GM21576 (cell line): ENCODE results near the gene RASA1.

Source experiments
- ATAC-seq: cut with Tn5 transposase; IDR thresholded peaks from one replicate; pipeline ENCODE4 v1.9.1; 2021; ENCODE audit warnings: mild to moderate bottlenecking, moderate library complexity; ENCODE audit not compliant: unreplicated experiment

The RASA1 gene

DNA sequence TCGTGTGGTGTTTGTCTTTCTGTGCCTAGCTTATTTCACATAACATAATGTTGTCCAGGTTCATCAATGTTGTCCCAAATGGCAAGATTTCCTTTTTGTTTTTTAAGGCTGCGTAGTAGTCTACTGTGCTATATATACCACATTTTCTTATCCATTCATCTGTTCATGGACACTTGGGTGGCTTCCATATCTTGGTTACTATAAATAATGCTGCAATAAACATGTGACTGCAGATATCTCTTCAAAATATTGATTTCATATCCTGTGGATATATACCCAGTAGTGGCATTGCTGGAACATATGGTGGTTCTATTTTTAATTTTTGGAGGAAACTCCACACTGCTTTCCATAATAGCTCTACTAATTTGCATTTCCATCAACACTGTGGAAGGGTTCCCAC lies 170.5 kb downstream of the RASA1 start:
- ATAC-seq = no peak
